ENCODE measurements around the gene ECHS1.

DNA sequence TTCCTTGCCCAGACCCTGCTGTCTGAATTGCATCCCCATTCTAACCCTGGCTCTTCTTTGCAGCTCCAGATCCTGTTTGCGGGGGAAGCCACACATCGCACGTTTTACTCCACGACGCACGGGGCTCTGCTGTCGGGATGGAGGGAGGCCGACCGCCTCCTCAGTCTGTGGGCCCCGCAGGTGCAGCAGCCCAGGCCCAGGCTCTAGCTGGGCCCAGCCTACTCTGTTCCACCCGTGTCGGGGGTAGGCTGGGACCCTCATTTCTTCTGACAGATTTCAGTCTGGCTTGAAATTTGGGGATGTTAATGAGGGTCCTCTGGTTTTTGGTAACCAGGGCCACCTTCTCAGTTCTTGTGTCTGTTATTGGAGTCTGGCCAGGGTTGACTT lies 18.1 kb upstream of the ECHS1 start:
- TF ChIP-seq CTCF (IDR thresholded peaks at IDR 0.05; ENCODE audit: low read depth, low read length) = no peak
- TF ChIP-seq POLR2A (IDR thresholded peaks at IDR 0.05; ENCODE audit: extremely low read depth, insufficient read length) = no peak
- TF ChIP-seq, protein P1, sequence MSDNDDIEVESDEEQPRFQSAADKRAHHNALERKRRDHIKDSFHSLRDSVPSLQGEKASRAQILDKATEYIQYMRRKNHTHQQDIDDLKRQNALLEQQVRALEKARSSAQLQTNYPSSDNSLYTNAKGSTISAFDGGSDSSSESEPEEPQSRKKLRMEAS (IDR thresholded peaks at IDR 0.05; ENCODE audit: low read depth, low read length) = no peak
- no peak for TF ChIP-seq MYC (IDR thresholded peaks at IDR 0.05; ENCODE audit: low read depth, low read length)
